Measurements from ENCODE around the gene CPHXL.

Gene CPHXL

GRCh38 chr16:75710344-75710743 lies 15.9 kb downstream of the CPHXL start:
- Histone ChIP-seq H3K27ac (ENCODE audit: insufficient read depth, low read depth, low read length, poor library complexity, severe bottlenecking) (no peak overlapping the region), H3K4me1 (ENCODE audit: control insufficient read depth, insufficient read depth, low read length) (no peaks in the 10 kb centered on the region), H3K36me3 (ENCODE audit: control insufficient read depth, insufficient read depth, low read length) (no peaks in the 10 kb centered on the region), H3K4me3 (ENCODE audit: insufficient read depth, low read depth, low read length) (no peak overlapping the region), H3K27me3 (ENCODE audit: control insufficient read depth, insufficient read depth, low read length, poor library complexity, severe bottlenecking) (no peaks in the 10 kb centered on the region), H3K9me3 (ENCODE audit: control insufficient read depth, low read length) (peaks cover 3% of the 10 kb centered on the region)
- WGBS, 2 experiments: 92 to 99% methylated on average over 2 of the region's 2 CpGs

- WGBS, 2 experiments: 94 to 95% methylated on average over 4 of the region's 4 CpGs
- no peaks in the 10 kb centered on the region for H3K4me1 ChIP-seq (ENCODE audit: control insufficient read depth, insufficient read depth, low read length)
- no peaks in the 10 kb centered on the region for H3K36me3 ChIP-seq (ENCODE audit: control insufficient read depth, insufficient read depth, low read length)
Measured at GRCh38 chr16:75703306-75703705, 23.0 kb downstream of the CPHXL start.

DNA sequence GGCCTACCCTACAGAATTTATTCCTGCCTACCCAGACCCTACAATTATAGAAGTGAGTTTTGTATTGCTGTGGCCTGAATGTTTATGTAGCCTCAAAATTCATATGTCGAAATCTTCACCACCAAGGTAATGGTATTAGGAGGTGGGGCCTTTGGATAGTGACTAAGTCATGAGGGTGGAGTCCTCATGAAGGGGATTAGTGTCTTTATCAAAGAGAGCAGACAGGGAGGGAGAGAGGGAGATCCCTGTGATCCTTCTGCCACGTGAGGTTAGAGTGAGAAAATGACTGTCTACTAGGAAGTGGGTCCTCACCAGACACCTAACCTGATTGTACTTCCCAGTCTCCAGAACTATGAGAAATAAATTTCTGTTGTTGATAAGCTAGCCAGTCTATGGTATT lies 24.0 kb downstream of the CPHXL start:
- H3K9me3 ChIP-seq (ENCODE audit: control insufficient read depth, low read length): no peaks in the 10 kb centered on the region
- no peak overlapping the region for H3K4me3 ChIP-seq (ENCODE audit: insufficient read depth, low read depth, low read length)
- no peaks in the 10 kb centered on the region for H3K4me1 ChIP-seq (ENCODE audit: control insufficient read depth, insufficient read depth, low read length)
- H3K27ac ChIP-seq (ENCODE audit: insufficient read depth, low read depth, low read length, poor library complexity, severe bottlenecking): no peak overlapping the region
- H3K27me3 ChIP-seq (ENCODE audit: control insufficient read depth, insufficient read depth, low read length, poor library complexity, severe bottlenecking): no peaks in the 10 kb centered on the region
- H3K36me3 ChIP-seq (ENCODE audit: control insufficient read depth, insufficient read depth, low read length): no peaks in the 10 kb centered on the region
- 72 to 81% methylated on average over 2 of the region's 2 CpGs for WGBS, 2 experiments

More at GRCh38 chr16:75703306-75703705, 23.0 kb downstream of the CPHXL start:
- Histone ChIP-seq H3K27me3 (ENCODE audit: control insufficient read depth, insufficient read depth, low read length, poor library complexity, severe bottlenecking) (no peaks in the 10 kb centered on the region), H3K27ac (ENCODE audit: insufficient read depth, low read depth, low read length, poor library complexity, severe bottlenecking) (no peak overlapping the region), H3K9me3 (ENCODE audit: control insufficient read depth, low read length) (no peaks in the 10 kb centered on the region), H3K4me3 (ENCODE audit: insufficient read depth, low read depth, low read length) (no peak overlapping the region)

GRCh38 chr16:75701361-75701760 lies 24.9 kb downstream of the CPHXL start, which contains the start of gene DUXB:
Gene DUXB, minus strand, starts transcription at chr16:75701461. Its CDS starts 43 bp downstream, at chr16:75701418.
- Histone ChIP-seq H3K27ac (ENCODE audit: insufficient read depth, low read depth, low read length, poor library complexity, severe bottlenecking) (no peak within 1 kb of the TSS), H3K4me3 (ENCODE audit: insufficient read depth, low read depth, low read length) (no peak within 1 kb of the TSS), H3K9me3 (ENCODE audit: control insufficient read depth, low read length) (no peaks in the 10 kb centered on the region), H3K27me3 (ENCODE audit: control insufficient read depth, insufficient read depth, low read length, poor library complexity, severe bottlenecking) (no peaks in the 10 kb centered on the region), H3K4me1 (ENCODE audit: control insufficient read depth, insufficient read depth, low read length) (no peaks in the 10 kb centered on the region), H3K36me3 (ENCODE audit: control insufficient read depth, insufficient read depth, low read length) (no peaks in the 10 kb centered on the region)
- WGBS, 2 experiments: 92 to 97% methylated on average over 3 to 5 of the region's 5 CpGs

DNA sequence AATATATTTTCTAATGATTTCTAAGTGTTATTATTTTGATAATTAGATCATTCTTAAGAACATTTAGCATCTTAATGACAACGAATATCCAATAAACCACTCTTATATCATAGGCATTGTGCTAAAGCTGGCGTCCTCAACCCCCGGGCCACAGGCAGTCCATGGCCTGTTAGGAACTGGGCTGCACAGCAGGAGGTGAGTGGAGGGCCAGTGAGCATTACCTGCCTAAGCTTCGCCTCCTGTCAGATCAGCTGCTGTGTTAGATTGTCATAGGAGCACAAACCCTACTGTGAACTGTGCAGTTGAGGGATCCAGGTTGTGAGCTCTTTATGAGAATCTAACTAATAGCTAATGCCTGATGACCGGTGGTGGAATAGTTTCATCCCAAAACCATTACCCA lies 28.7 kb downstream of the CPHXL start:
- H3K4me3 ChIP-seq (ENCODE audit: insufficient read depth, low read depth, low read length): no peak overlapping the region
- H3K4me1 ChIP-seq (ENCODE audit: control insufficient read depth, insufficient read depth, low read length): no peaks in the 10 kb centered on the region
- H3K9me3 ChIP-seq (ENCODE audit: control insufficient read depth, low read length): no peaks in the 10 kb centered on the region
- H3K27ac ChIP-seq (ENCODE audit: insufficient read depth, low read depth, low read length, poor library complexity, severe bottlenecking): no peak overlapping the region
- no peaks in the 10 kb centered on the region for H3K36me3 ChIP-seq (ENCODE audit: control insufficient read depth, insufficient read depth, low read length)
- 90 to 92% methylated on average over 5 of the region's 5 CpGs for WGBS, 2 experiments
- no peaks in the 10 kb centered on the region for H3K27me3 ChIP-seq (ENCODE audit: control insufficient read depth, insufficient read depth, low read length, poor library complexity, severe bottlenecking)

DNA sequence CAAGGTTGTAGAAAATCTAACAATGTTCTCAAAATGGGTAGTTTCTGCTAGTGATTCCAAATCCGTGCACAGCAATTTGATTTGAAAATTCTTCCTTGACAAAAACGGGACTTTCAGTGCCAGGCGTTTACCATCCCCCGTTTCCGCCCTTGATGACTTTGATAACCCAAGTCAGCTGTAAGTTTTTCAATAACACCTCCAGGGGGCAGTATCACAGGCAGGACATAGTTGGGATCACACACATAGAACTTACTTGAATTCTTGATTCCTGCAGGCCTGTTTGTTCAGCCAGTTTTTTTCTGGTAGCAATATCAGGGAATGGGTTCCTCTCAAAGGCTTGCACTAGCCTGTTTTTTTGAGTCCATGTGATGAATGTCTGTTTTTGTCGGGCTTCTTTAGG lies 30.6 kb downstream of the CPHXL start:
- Histone ChIP-seq H3K27me3 (ENCODE audit: control insufficient read depth, insufficient read depth, low read length, poor library complexity, severe bottlenecking) (no peaks in the 10 kb centered on the region), H3K9me3 (ENCODE audit: control insufficient read depth, low read length) (no peaks in the 10 kb centered on the region), H3K4me1 (ENCODE audit: control insufficient read depth, insufficient read depth, low read length) (no peaks in the 10 kb centered on the region), H3K4me3 (ENCODE audit: insufficient read depth, low read depth, low read length) (no peak overlapping the region), H3K27ac (ENCODE audit: insufficient read depth, low read depth, low read length, poor library complexity, severe bottlenecking) (no peak overlapping the region), H3K36me3 (ENCODE audit: control insufficient read depth, insufficient read depth, low read length) (no peaks in the 10 kb centered on the region)
- 89 to 93% methylated on average over 6 of the region's 6 CpGs for WGBS, 2 experiments

GRCh38 chr16:75687361-75687760 lies 38.9 kb downstream of the CPHXL start:
- Histone ChIP-seq H3K27ac (ENCODE audit: insufficient read depth, low read depth, low read length, poor library complexity, severe bottlenecking) (no peak overlapping the region), H3K27me3 (ENCODE audit: control insufficient read depth, insufficient read depth, low read length, poor library complexity, severe bottlenecking) (no peaks in the 10 kb centered on the region), H3K9me3 (ENCODE audit: control insufficient read depth, low read length) (no peaks in the 10 kb centered on the region), H3K4me3 (ENCODE audit: insufficient read depth, low read depth, low read length) (no peak overlapping the region), H3K36me3 (ENCODE audit: control insufficient read depth, insufficient read depth, low read length) (no peaks in the 10 kb centered on the region), H3K4me1 (ENCODE audit: control insufficient read depth, insufficient read depth, low read length) (no peaks in the 10 kb centered on the region)

- 91 to 93% methylated on average over 14 of the region's 14 CpGs for WGBS, 2 experiments
- Histone ChIP-seq H3K4me3 (ENCODE audit: insufficient read depth, low read depth, low read length) (no peak overlapping the region), H3K27ac (ENCODE audit: insufficient read depth, low read depth, low read length, poor library complexity, severe bottlenecking) (no peak overlapping the region), H3K9me3 (ENCODE audit: control insufficient read depth, low read length) (no peaks in the 10 kb centered on the region), H3K36me3 (ENCODE audit: control insufficient read depth, insufficient read depth, low read length) (no peaks in the 10 kb centered on the region), H3K27me3 (ENCODE audit: control insufficient read depth, insufficient read depth, low read length, poor library complexity, severe bottlenecking) (no peaks in the 10 kb centered on the region), H3K4me1 (ENCODE audit: control insufficient read depth, insufficient read depth, low read length) (no peaks in the 10 kb centered on the region)
Measured at GRCh38 chr16:75682308-75682707, 44.0 kb downstream of the CPHXL start.

GRCh38 chr16:75679366-75679765 lies 46.9 kb downstream of the CPHXL start:
- 92 to 94% methylated on average over 5 of the region's 5 CpGs for WGBS, 2 experiments
- Histone ChIP-seq H3K9me3 (ENCODE audit: control insufficient read depth, low read length) (no peaks in the 10 kb centered on the region), H3K36me3 (ENCODE audit: control insufficient read depth, insufficient read depth, low read length) (no peaks in the 10 kb centered on the region), H3K27me3 (ENCODE audit: control insufficient read depth, insufficient read depth, low read length, poor library complexity, severe bottlenecking) (no peaks in the 10 kb centered on the region), H3K4me3 (ENCODE audit: insufficient read depth, low read depth, low read length) (no peak overlapping the region), H3K27ac (ENCODE audit: insufficient read depth, low read depth, low read length, poor library complexity, severe bottlenecking) (no peak overlapping the region), H3K4me1 (ENCODE audit: control insufficient read depth, insufficient read depth, low read length) (no peaks in the 10 kb centered on the region)

DNA sequence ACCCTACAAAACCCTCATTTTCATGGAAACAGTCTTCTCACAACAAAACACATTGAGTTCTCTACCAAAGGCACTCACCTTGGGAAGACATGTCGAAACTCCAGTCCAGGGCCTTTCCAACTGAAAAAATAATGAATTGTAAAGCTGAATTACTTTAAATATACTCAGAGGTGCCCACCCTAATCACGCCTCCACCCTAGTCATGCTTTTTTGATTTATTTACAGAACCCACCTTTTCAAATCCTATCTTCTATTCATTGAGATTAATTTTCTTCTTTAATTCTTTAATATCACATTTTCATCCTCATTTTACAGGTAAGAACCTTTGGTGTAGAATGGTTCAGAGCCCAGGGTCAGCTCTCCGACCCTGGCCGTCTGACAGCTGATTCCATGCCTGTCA lies 49.4 kb downstream of the CPHXL start, which contains the start of gene CPHXL2:
Gene CPHXL2, minus strand, starts transcription at position 101 of the 400 bp plus-strand sequence. Its CDS starts 10 bp downstream, at position 91.
- no peaks in the 10 kb centered on the region for H3K9me3 ChIP-seq (ENCODE audit: control insufficient read depth, low read length)
- H3K27me3 ChIP-seq (ENCODE audit: control insufficient read depth, insufficient read depth, low read length, poor library complexity, severe bottlenecking): no peaks in the 10 kb centered on the region
- H3K36me3 ChIP-seq (ENCODE audit: control insufficient read depth, insufficient read depth, low read length): no peaks in the 10 kb centered on the region
- 90 to 94% methylated on average over 4 of the region's 4 CpGs for WGBS, 2 experiments
- no peaks in the 10 kb centered on the region for H3K4me1 ChIP-seq (ENCODE audit: control insufficient read depth, insufficient read depth, low read length)
- no peak within 1 kb of the TSS for H3K4me3 ChIP-seq (ENCODE audit: insufficient read depth, low read depth, low read length)
- no peak within 1 kb of the TSS for H3K27ac ChIP-seq (ENCODE audit: insufficient read depth, low read depth, low read length, poor library complexity, severe bottlenecking)

GRCh38 chr16:75667503-75667902 lies 58.8 kb downstream of the CPHXL start:
- no peaks in the 10 kb centered on the region for H3K36me3 ChIP-seq (ENCODE audit: control insufficient read depth, insufficient read depth, low read length)
- H3K27me3 ChIP-seq (ENCODE audit: control insufficient read depth, insufficient read depth, low read length, poor library complexity, severe bottlenecking): no peaks in the 10 kb centered on the region
- H3K4me3 ChIP-seq (ENCODE audit: insufficient read depth, low read depth, low read length): no peak overlapping the region
- no peak overlapping the region for H3K27ac ChIP-seq (ENCODE audit: insufficient read depth, low read depth, low read length, poor library complexity, severe bottlenecking)
- no peaks in the 10 kb centered on the region for H3K4me1 ChIP-seq (ENCODE audit: control insufficient read depth, insufficient read depth, low read length)
- no peaks in the 10 kb centered on the region for H3K9me3 ChIP-seq (ENCODE audit: control insufficient read depth, low read length)
